IPS-15b (cell line): ENCODE data around the gene TNFSF18.
"Not testable (repeated sequence)": the region's sequence is repeated elsewhere in the genome, so short reads cannot be mapped to it uniquely, and the experiment has no call there.

ENCODE experiments used
- H3K27me3 ChIP-seq: one replicate; pipeline ENCODE4 v1.6.1; 2013; ENCODE audit warnings: low read length; ENCODE audit not compliant: control insufficient read depth, insufficient read depth
- H3K36me3 ChIP-seq: one replicate; pipeline ENCODE4 v1.6.1; 2013; ENCODE audit warnings: low read length; ENCODE audit not compliant: control insufficient read depth, insufficient read depth
- H3K4me1 ChIP-seq: one replicate; pipeline ENCODE4 v1.6.1; 2013; ENCODE audit warnings: mild to moderate bottlenecking, low read length; ENCODE audit not compliant: control insufficient read depth, insufficient read depth
- H3K4me3 ChIP-seq: one replicate; pipeline ENCODE4 v1.5.1; 2013; ENCODE audit warnings: low read depth, low read length
- H3K9ac ChIP-seq: one replicate; pipeline ENCODE4 v1.6.1; 2013; ENCODE audit warnings: low read depth, mild to moderate bottlenecking, low read length
- H3K9me3 ChIP-seq: one replicate; pipeline ENCODE4 v1.6.1; 2013; ENCODE audit warnings: mild to moderate bottlenecking, low read length; ENCODE audit not compliant: control insufficient read depth, insufficient read depth

TNFSF18 gene, protein sequence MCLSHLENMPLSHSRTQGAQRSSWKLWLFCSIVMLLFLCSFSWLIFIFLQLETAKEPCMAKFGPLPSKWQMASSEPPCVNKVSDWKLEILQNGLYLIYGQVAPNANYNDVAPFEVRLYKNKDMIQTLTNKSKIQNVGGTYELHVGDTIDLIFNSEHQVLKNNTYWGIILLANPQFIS

DNA sequence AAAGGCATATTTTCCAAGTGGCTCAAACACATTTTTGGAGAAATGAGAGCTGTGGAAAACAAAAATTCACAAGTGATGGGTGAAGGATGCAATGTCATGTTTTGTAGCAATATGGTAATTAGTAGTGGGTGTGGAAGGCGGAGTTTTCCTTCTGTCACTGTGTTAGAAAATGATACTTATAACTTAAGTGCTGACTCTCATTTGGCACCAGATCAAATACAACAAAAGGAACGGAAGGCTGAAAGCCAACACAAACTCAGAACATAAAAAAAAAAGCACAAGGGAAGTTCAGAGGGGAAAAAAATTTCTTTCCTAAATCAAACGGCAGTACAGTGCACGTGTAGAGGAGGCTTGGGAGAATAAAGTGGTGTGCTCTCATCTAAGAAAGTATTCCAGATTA lies at the start of gene TNFSF18:
TNFSF18 (minus strand) TSS at position 77 of the 400 bp plus-strand sequence; CDS start at position 32, 45 bp downstream.
- Histone ChIP-seq H3K27me3 (no peaks in the 10 kb centered on the region), H3K4me1 (peaks cover 2% of the 10 kb centered on the region), H3K9me3 (no peaks in the 10 kb centered on the region), H3K4me3 (no peak within 1 kb of the TSS), H3K9ac (no peak within 1 kb of the TSS), H3K36me3 (no peaks in the 10 kb centered on the region)

DNA sequence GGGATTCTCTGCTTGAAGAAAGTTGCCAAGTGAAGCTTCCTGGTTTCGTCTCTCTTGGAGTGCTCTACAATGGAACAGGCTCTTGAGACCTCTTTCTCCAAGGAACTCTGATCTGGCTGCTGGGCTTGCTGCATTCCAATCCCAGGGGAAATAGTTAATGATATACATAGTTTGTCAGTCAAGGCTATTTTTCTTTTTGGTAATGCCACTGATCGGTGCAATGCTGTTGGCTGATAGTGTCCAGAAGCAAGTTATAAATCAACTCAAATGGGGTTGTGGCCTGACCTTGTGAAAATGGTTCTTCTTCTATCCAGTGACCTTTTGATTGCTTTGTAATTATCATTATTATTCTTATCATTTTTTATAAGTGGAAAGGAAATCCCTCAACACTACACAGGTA lies 48.4 kb upstream of the TNFSF18 start:
- no peaks in the 10 kb centered on the region for H3K4me1 ChIP-seq
- no peaks in the 10 kb centered on the region for H3K9me3 ChIP-seq
- H3K36me3 ChIP-seq = no peaks in the 10 kb centered on the region
- no peak overlapping the region for H3K4me3 ChIP-seq
- H3K27me3 ChIP-seq = no peaks in the 10 kb centered on the region
- H3K9ac ChIP-seq = no peak overlapping the region

DNA sequence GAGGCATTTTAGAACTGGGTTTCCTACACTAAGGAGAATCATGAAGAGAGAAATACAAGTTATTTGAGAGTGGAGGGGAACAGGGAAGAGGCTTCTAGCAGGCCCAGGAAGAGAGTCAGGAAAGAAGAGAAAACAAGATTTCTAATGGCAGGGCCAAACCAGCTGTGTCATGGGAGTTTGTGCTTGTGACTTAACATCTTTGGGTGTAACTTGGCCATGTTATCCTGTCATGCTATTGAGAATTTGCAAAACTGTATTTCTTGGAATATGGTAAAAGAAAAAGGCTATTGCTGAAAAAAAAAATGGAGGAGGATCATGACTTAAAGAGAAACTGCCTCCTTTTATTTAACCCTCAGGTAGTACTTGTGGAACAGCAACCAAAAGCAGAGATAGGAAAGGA lies 47.4 kb upstream of the TNFSF18 start:
- Histone ChIP-seq H3K27me3 (no peaks in the 10 kb centered on the region), H3K4me1 (no peaks in the 10 kb centered on the region), H3K9me3 (no peaks in the 10 kb centered on the region), H3K36me3 (no peaks in the 10 kb centered on the region), H3K4me3 (no peak overlapping the region), H3K9ac (no peak overlapping the region)

DNA sequence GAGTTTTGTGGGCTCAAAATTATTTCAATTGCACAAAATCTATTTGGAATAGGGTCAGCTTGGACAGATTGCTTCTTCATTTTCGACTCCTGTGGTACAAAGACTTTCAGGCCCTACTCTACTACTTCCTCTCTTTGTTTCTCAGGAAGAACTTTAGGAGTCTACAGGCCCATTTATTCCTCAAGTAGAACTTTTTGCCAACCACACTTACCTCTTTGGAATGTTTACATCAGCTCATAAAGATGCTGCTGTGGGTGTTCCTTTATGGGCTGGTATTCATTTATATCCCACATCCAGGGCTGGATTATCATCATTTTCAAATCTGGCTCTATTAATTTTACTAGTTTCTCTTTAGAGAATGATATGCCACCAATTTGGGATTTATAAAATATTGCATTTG lies 46.3 kb upstream of the TNFSF18 start:
- H3K36me3 ChIP-seq = no peaks in the 10 kb centered on the region
- H3K9ac ChIP-seq = no peak overlapping the region
- no peaks in the 10 kb centered on the region for H3K9me3 ChIP-seq
- H3K4me3 ChIP-seq = no peak overlapping the region
- H3K4me1 ChIP-seq = no peaks in the 10 kb centered on the region
- H3K27me3 ChIP-seq = no peaks in the 10 kb centered on the region

DNA sequence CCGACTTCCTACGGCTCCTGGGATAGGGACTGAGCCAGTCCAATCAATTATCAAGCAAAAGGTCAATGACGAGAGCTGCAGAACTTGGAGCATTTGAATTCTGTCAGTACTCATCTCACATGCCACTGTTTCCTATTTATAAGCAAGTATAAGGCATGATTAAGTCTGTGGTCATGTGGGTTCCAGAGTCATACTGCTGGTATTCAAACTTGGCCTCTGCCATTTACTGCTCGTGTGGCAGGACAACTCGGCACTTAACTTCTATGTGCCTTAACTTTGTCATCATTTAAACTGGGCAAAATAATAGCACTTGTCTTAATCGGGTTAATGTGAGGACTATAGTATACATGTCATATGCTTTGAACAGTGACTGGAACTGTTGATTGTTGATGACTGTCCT lies 44.9 kb upstream of the TNFSF18 start:
- H3K36me3 ChIP-seq = no peaks in the 10 kb centered on the region
- H3K9me3 ChIP-seq = no peaks in the 10 kb centered on the region
- H3K9ac ChIP-seq = no peak overlapping the region
- H3K4me3 ChIP-seq = no peak overlapping the region
- H3K27me3 ChIP-seq = no peaks in the 10 kb centered on the region
- no peaks in the 10 kb centered on the region for H3K4me1 ChIP-seq

DNA sequence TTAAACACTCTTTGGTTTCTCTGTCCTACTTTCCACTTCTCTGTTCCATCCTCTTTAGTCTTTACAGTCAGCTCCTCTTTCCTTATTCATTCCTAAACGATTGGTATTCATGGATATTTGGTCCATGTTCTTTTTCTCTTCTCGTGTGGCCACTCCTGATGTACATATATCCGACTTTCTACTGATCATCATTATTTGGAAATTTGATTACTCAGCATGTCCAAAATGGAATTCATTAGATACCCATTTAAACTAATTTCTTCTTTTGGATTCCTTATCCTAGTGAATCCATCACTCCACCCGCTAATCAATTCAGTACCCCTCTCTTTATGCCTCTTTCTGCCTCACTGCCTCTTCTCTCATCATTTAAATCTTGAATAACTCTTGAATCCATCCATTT lies 43.8 kb upstream of the TNFSF18 start:
- Histone ChIP-seq H3K9ac (no peak overlapping the region), H3K4me1 (no peaks in the 10 kb centered on the region), H3K9me3 (no peaks in the 10 kb centered on the region), H3K36me3 (no peaks in the 10 kb centered on the region), H3K27me3 (no peaks in the 10 kb centered on the region), H3K4me3 (no peak overlapping the region)

DNA sequence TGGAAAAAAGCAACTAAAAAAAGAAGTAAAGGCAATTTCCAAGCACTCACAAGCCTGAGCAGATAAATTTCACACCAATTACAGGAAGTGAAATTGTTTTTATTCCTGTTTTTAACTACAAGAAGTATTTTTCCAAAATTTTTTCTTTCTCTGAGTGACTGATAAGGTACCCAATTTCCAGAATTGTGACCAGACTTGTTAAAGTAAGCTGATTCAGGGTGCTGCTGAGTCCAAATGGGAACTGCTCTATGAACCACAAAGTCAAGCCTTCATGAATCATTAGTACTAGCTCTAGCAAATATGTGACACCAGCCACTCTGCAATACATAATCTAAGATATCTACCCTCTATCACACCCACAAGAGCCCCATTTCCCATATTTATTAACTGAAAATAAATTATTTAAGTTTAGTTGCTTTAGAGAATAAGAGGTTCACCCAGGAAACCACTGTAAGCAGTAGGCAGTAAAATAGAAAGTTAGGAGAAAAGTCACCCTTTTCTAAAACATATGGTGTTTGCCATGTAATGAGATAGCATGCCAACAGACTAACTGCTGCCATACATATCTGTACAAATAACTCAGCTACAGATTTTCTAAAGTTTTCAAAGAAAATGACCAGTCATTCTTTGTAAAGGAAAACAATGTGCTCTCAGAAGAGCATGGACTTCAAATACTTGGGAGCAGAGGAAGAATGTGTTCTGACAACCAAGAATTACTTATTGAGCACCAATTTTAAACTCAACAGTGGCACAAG lies 43.1 kb upstream of the TNFSF18 start:
- Histone ChIP-seq H3K4me1 (no peaks in the 10 kb centered on the region), H3K27me3 (no peaks in the 10 kb centered on the region), H3K9me3 (no peaks in the 10 kb centered on the region), H3K4me3 (no peak overlapping the region), H3K9ac (no peak overlapping the region), H3K36me3 (no peaks in the 10 kb centered on the region)

DNA sequence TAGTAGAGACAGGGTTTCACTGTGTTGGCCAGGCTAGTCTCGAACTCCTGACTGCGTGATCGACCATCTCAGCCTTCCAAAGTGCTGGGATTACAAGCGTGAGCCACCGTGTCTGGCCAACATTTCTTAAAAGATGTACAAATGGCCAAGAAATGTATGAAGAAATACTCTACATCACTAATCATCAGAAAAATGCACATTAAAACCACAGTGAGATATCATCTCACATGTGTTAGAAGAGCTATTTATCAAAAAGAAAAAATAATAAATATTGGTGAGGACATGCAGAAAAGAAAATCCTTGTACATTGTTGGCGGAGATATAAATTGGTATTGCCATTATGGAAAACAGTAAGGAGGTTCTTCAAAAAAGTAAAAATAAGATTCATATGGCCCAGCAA lies 33.6 kb upstream of the TNFSF18 start:
- Histone ChIP-seq H3K9ac (no peak overlapping the region), H3K27me3 (no peaks in the 10 kb centered on the region), H3K4me1 (no peaks in the 10 kb centered on the region), H3K36me3 (no peaks in the 10 kb centered on the region), H3K4me3 (no peak overlapping the region), H3K9me3 (no peaks in the 10 kb centered on the region)

DNA sequence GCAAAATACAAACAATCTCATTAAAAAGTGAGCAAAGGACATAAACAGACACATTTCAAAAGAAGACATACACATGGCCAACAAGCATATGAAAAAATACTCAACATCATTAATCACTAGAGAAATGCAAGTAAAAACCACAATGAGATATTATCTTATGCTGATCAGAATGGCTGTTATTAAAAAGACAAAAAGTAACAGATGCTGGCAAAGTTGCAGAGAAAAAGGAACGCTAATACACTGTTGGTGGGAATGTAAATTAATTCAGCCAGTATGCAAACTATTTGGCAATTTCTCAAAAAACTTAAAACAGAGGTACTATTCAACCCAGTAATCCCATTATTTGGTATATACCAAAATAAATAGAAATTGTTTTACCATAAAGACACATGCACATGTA lies 32.2 kb upstream of the TNFSF18 start:
- H3K27me3 ChIP-seq = no peaks in the 10 kb centered on the region
- no peak overlapping the region for H3K9ac ChIP-seq
- no peaks in the 10 kb centered on the region for H3K36me3 ChIP-seq

DNA sequence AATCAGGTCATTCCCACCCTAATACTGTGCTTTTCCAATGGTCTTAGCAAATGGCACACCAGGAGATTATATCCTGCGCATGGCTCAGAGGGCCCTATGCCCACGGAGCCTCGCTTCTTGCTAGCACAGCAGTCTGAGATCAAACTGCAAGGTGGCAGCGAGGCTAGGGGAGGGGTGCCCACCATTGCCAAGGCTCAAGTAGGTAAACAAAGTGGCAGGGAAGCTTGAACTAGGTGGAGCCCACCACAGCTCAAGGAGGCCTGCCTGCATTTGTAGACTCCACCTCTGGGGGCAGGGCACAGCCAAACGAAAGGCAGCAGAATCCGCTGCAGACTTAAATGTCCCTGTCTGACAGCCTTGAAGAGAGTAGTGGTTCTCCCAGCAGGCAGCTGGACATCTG lies 23.5 kb upstream of the TNFSF18 start:
- not testable (repeated sequence) for H3K9me3 ChIP-seq, H3K27me3 ChIP-seq, H3K9ac ChIP-seq, H3K4me1 ChIP-seq, H3K4me3 ChIP-seq, H3K36me3 ChIP-seq

More for the DNA sequence above, 32.2 kb upstream of the TNFSF18 start:
- Histone ChIP-seq H3K9me3 (no peaks in the 10 kb centered on the region), H3K4me1 (no peaks in the 10 kb centered on the region), H3K4me3 (no peak overlapping the region)

DNA sequence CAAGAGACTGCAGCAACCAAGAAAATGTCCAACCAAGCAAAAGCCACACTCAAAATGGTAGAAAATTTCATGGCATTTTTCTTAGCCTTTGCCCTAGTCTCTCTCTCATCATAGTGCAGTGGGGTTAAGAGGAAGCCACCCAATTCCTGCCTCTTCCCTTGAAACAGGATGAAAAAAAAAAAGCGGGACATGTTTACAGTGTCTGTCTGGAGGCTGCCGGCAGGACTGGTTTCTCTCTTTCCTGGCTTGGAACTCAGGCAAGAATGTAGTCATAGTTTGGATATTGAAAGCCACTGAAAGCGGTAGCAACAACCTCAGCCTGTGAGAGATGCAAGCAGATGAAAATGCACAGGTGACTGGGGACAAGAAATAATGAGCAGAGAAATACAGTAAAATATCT lies 13.3 kb upstream of the TNFSF18 start:
- no peaks in the 10 kb centered on the region for H3K36me3 ChIP-seq
- H3K4me3 ChIP-seq = no peak overlapping the region
- no peaks in the 10 kb centered on the region for H3K27me3 ChIP-seq
- H3K9ac ChIP-seq = no peak overlapping the region
- no peaks in the 10 kb centered on the region for H3K9me3 ChIP-seq
- no peaks in the 10 kb centered on the region for H3K4me1 ChIP-seq

DNA sequence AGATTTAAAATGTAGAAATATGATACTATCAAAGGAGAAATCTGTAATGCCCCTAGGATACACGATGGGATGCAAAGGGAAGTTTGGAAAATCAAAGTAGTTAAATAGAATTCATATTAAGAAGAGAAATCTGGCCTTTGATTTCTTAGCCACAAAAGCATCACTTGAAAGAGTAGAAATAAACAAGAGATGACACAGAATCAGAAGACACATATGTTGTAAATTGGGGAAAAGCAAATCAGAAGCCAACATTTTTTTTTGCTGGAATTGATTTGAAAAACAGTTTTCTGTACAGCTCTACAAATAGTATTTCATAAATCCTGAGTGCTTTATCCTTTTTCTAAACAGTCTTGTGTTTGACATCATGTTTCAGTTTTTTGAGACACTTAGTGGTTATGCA lies 12.4 kb upstream of the TNFSF18 start:
- Histone ChIP-seq H3K36me3 (no peaks in the 10 kb centered on the region), H3K4me1 (no peaks in the 10 kb centered on the region), H3K9ac (no peak overlapping the region), H3K27me3 (no peaks in the 10 kb centered on the region), H3K4me3 (no peak overlapping the region), H3K9me3 (no peaks in the 10 kb centered on the region)
